SU-DHL-6 (cell line): ENCODE data around the gene RFESD.

Experiments
- H2AFZ ChIP-seq: fragments of 200-600 bp; sonication (generic); 2 replicates; pipeline ENCODE4 v1.6.1; 2014; ENCODE audit warnings: low read depth, mild to moderate bottlenecking, moderate library complexity, mixed read lengths, antibody characterized with exemption, low read length; ENCODE audit not compliant: severe bottlenecking
- H3F3A ChIP-seq: fragments of 200-600 bp; shearing (Covaris generic); 2 replicates; pipeline ENCODE4 v1.6.0; 2016; ENCODE audit warnings: antibody characterized with exemption, mild to moderate bottlenecking; ENCODE audit not compliant: insufficient read depth
- H3K27ac ChIP-seq: fragments of 200-600 bp; sonication (generic); 2 replicates; pipeline ENCODE4 v1.5.1; 2016; ENCODE audit warnings: low read depth, mild to moderate bottlenecking, low read length, moderate library complexity, mixed read lengths
- H3K27me3 ChIP-seq: fragments of 200-600 bp; sonication (generic), shearing (Covaris generic); 2 replicates; pipeline ENCODE4 v1.6.0; 2014; ENCODE audit warnings: mild to moderate bottlenecking, low read length
- H3K36me3 ChIP-seq: fragments of 200-600 bp; sonication (generic); 2 replicates; pipeline ENCODE4 v1.6.1; 2014; ENCODE audit warnings: mild to moderate bottlenecking, low read length, mixed read lengths
- H3K4me2 ChIP-seq: fragments of 300-600, 200-600 bp; shearing (Covaris generic), sonication (generic); 2 replicates; pipeline ENCODE4 v1.6.0; 2014; ENCODE audit warnings: low read length, low read depth, mild to moderate bottlenecking; ENCODE audit not compliant: poor library complexity, severe bottlenecking
- H3K4me3 ChIP-seq: fragments of 200-600 bp; sonication (generic); 2 replicates; pipeline ENCODE4 v1.5.1; 2014; ENCODE audit warnings: antibody characterized with exemption, low read length, mild to moderate bottlenecking, mixed read lengths; ENCODE audit not compliant: insufficient read depth, poor library complexity, severe bottlenecking
- H3K79me2 ChIP-seq: fragments of 200-600 bp; sonication (generic); 2 replicates; pipeline ENCODE4 v1.6.1; 2014; ENCODE audit warnings: mild to moderate bottlenecking, low read length, moderate library complexity; ENCODE audit not compliant: insufficient read depth
- H3K9ac ChIP-seq: fragments of 200-600 bp; sonication (generic); 2 replicates; pipeline ENCODE4 v1.7.0; 2014; ENCODE audit warnings: mild to moderate bottlenecking, low read length
- H3K9me2 ChIP-seq: fragments of 200-600 bp; sonication (generic); replicated peaks from 2 replicates; pipeline ENCODE4 v1.6.1; 2014; ENCODE audit warnings: low read length; ENCODE audit not compliant: insufficient read depth
- H3K9me3 ChIP-seq: fragments of 200-600 bp; sonication (generic); 2 replicates; pipeline ENCODE4 v1.6.1; 2014; ENCODE audit warnings: low read length, mixed read lengths; ENCODE audit not compliant: insufficient read depth
- H4K20me1 ChIP-seq: fragments of 200-600 bp; sonication (generic); 2 replicates; pipeline ENCODE4 v1.6.1; 2014; ENCODE audit warnings: low read depth, mild to moderate bottlenecking, antibody characterized with exemption, low read length, moderate library complexity, mixed read lengths
- EZH2phosphoT487 ChIP-seq: fragments of 200-600 bp; sonication (generic), shearing (Covaris generic); conservative IDR thresholded peaks from 2 replicates; pipeline ENCODE4 v1.6.1; 2018; ENCODE audit warnings: mild to moderate bottlenecking, antibody characterized with exemption, low read length, moderate library complexity, mixed read lengths
- TF ChIP-seq, protein P1 (sequence below): fragments of 200-600 bp; sonication (generic); IDR thresholded peaks from one replicate; pipeline ENCODE4 v1.5.1; 2017; ENCODE audit warnings: antibody characterized with exemption, mild to moderate bottlenecking, low read length, moderate library complexity; ENCODE audit not compliant: insufficient read depth, poor library complexity, severe bottlenecking

Gene RFESD

DNA sequence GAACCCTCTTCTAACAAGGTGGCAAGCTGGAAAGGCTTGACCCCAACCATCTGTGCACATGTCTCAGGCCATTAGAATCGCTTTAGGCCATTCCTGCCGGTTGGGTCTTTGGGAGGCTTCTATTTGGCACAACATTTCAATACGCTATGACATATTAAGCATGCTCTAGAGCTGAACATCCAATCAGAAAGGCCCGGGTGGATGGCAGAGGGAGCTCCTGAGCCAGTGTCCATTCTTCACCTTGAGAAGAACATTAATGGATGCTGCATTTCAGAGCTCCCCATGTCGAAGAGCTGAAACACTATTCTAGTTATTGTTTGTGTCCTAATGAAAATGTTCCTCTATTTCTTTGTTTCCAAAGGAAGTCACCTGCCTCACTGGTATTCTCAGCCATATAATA lies 23.4 kb downstream of the RFESD start:
- no peak overlapping the region for H2AFZ ChIP-seq
- H3K9ac ChIP-seq = no peak overlapping the region
- no peaks in the 10 kb centered on the region for H3F3A ChIP-seq
- no peak overlapping the region for H3K4me2 ChIP-seq
- H4K20me1 ChIP-seq = no peaks in the 10 kb centered on the region
- H3K36me3 ChIP-seq = no peaks in the 10 kb centered on the region
- TF ChIP-seq EZH2phosphoT487 = no peak
- TF ChIP-seq, protein P1, sequence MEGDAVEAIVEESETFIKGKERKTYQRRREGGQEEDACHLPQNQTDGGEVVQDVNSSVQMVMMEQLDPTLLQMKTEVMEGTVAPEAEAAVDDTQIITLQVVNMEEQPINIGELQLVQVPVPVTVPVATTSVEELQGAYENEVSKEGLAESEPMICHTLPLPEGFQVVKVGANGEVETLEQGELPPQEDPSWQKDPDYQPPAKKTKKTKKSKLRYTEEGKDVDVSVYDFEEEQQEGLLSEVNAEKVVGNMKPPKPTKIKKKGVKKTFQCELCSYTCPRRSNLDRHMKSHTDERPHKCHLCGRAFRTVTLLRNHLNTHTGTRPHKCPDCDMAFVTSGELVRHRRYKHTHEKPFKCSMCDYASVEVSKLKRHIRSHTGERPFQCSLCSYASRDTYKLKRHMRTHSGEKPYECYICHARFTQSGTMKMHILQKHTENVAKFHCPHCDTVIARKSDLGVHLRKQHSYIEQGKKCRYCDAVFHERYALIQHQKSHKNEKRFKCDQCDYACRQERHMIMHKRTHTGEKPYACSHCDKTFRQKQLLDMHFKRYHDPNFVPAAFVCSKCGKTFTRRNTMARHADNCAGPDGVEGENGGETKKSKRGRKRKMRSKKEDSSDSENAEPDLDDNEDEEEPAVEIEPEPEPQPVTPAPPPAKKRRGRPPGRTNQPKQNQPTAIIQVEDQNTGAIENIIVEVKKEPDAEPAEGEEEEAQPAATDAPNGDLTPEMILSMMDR = no peak
- no peaks in the 10 kb centered on the region for H3K27me3 ChIP-seq
- H3K27ac ChIP-seq = no peak overlapping the region
- no peak overlapping the region for H3K4me3 ChIP-seq
- H3K9me2 ChIP-seq = no peaks in the 10 kb centered on the region
- no peaks in the 10 kb centered on the region for H3K79me2 ChIP-seq
- no peaks in the 10 kb centered on the region for H3K9me3 ChIP-seq

DNA sequence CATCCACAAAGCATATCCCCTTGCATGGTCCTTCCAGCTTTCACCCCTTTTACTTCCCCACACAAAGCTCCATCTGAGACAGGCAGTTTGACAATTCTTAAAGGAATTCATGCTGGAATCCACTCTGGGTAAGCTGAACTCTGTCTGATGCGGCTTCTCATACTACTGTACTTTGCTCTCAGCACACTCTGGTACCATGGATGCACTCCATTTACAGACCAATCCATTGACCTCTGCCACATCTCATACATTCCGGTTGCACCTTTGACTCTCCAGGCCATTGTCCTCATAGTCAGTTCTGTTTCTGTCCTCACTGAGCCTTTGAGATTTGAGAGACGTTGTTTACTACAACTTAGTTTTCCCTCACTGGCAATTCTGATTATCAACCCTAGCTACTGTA lies 24.0 kb downstream of the RFESD start:
- Histone ChIP-seq H3K27me3 (no peaks in the 10 kb centered on the region), H3K36me3 (no peaks in the 10 kb centered on the region), H3K4me2 (no peak overlapping the region), H3F3A (no peaks in the 10 kb centered on the region), H3K27ac (no peak overlapping the region), H3K79me2 (no peaks in the 10 kb centered on the region), H3K4me3 (no peak overlapping the region), H3K9me2 (no peaks in the 10 kb centered on the region), H2AFZ (no peak overlapping the region), H3K9ac (no peak overlapping the region), H3K9me3 (no peaks in the 10 kb centered on the region), H4K20me1 (no peaks in the 10 kb centered on the region)
- TF ChIP-seq, protein P1 = no peak
- TF ChIP-seq EZH2phosphoT487 = no peak

DNA sequence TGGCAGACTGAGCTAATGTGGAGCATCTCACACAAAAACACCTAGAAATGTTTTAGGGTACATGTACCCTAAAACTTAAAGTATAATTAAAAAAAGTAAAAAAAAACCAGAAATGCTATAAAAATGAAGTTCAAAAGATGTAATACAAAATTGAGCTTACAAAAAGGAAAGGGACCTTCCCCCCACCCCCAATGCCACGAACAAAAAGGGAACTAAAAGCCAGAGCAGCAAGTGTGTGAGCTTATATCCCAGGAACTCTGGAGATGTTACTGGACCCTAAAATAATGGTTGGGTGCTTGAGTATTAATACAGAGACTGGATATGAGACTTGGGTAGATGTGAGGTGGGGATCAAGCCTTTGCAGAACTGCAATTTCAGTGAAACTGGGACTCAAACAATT lies 25.2 kb downstream of the RFESD start:
- Histone ChIP-seq H3K27ac (no peak overlapping the region), H3K4me3 (no peak overlapping the region), H3K27me3 (no peaks in the 10 kb centered on the region), H3F3A (no peaks in the 10 kb centered on the region), H3K9ac (no peak overlapping the region), H3K9me3 (no peaks in the 10 kb centered on the region), H3K79me2 (no peaks in the 10 kb centered on the region), H3K4me2 (no peak overlapping the region), H3K9me2 (no peaks in the 10 kb centered on the region), H4K20me1 (no peaks in the 10 kb centered on the region), H3K36me3 (no peaks in the 10 kb centered on the region), H2AFZ (no peak overlapping the region)
- no peak for TF ChIP-seq EZH2phosphoT487
- TF ChIP-seq, protein P1 = no peak
